HL-60 (cell line): Measurements from ENCODE around the gene ALG12.
A peak's percentile ranks its signal among the peaks of the same experiment; 100 is the strongest.

Experiments used
- POLR2AphosphoS5 ChIP-seq: IDR thresholded peaks from 2 replicates; pipeline ENCODE4 v1.6.1; 2012; ENCODE audit warnings: low read depth
- TF ChIP-seq, protein P1 (sequence below): IDR thresholded peaks from one replicate; pipeline ENCODE4 v1.5.1; 2011; ENCODE audit warnings: low read length, control low read depth, inconsistent platforms; ENCODE audit not compliant: insufficient read depth

DNA sequence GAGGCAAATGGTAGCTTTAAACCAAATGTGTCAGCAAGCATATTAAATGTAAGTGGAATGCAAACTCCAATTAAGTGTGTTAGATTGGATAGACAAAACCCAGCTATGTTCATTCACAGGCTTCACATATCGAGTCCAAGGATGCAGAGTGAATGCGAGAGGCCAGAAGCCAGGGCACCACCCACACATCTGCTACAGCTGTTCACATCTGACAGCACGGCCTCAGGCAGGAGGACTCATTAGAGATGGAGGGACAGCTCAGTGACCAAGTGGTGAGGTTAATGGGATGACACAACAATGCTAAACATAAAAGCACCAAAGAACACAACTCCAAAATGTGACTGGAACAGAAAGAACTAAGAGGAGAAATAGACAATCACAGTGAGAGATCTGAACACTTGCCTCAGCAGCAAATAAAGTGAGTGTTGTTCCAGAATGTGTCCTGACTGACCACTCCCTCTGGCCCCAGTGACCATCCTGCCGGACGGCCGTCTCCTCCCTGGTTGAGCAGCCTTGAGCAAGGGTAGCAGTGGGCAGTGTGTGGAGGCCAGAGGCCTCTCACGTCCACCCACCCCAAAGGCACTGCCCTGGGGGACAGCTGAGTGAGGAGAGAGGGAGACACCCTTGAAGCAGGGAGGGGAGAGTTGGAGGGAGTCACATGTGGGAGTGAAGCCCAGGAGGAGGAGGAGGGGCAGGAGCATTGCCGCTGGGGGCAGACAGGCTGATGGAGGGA is 23.8 kb downstream of the ALG12 start:
- TF ChIP-seq POLR2AphosphoS5, result peak; percentile 44; the same call in 1 of the 2 replicates
- TF ChIP-seq, protein P1, sequence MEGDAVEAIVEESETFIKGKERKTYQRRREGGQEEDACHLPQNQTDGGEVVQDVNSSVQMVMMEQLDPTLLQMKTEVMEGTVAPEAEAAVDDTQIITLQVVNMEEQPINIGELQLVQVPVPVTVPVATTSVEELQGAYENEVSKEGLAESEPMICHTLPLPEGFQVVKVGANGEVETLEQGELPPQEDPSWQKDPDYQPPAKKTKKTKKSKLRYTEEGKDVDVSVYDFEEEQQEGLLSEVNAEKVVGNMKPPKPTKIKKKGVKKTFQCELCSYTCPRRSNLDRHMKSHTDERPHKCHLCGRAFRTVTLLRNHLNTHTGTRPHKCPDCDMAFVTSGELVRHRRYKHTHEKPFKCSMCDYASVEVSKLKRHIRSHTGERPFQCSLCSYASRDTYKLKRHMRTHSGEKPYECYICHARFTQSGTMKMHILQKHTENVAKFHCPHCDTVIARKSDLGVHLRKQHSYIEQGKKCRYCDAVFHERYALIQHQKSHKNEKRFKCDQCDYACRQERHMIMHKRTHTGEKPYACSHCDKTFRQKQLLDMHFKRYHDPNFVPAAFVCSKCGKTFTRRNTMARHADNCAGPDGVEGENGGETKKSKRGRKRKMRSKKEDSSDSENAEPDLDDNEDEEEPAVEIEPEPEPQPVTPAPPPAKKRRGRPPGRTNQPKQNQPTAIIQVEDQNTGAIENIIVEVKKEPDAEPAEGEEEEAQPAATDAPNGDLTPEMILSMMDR, result no peak
